Activated T-helper 2 cell treated with anti-CD3 and anti-CD28 coated beads, Interferon-gamma antibody, Interleukin-2, Interleukin-4, amounts not matched to agents 10 μg/mL and 5 μg/mL and 100 μg/mL, durations not matched to agents 14 hours and 24 hours and 36 hours (primary cell): ENCODE data around the gene HS1BP3. TPM values are rescaled to one million over a fixed set of nuclear protein-coding genes. Genes with fewer than 3 reads are reported as not detected.
A peak's percentile ranks its signal among the peaks of the same experiment; 100 is the strongest.

Experiments used
- DNase-seq: peaks from one replicate; pipeline ENCODE4 v3.0.0; 2021; ENCODE audit warnings: low spot score
- H3K27ac Mint-ChIP-seq: one replicate; pipeline ENCODE4 v1.8.0; 2021; ENCODE audit warnings: mixed read lengths
- H3K27me3 Mint-ChIP-seq: one replicate; pipeline ENCODE4 v1.8.0; 2021; ENCODE audit warnings: low read depth, mixed read lengths
- H3K36me3 Mint-ChIP-seq: one replicate; pipeline ENCODE4 v1.8.0; 2021; ENCODE audit warnings: low read depth, mixed read lengths
- H3K4me1 Mint-ChIP-seq: one replicate; pipeline ENCODE4 v1.8.0; 2021; ENCODE audit warnings: low read depth, mixed read lengths
- H3K4me3 Mint-ChIP-seq: one replicate; pipeline ENCODE4 v1.8.0; 2021; ENCODE audit warnings: low read depth, mild to moderate bottlenecking, moderate library complexity, mixed read lengths
- H3K9me3 Mint-ChIP-seq: one replicate; pipeline ENCODE4 v1.8.0; 2021; ENCODE audit warnings: mixed read lengths
- intact Hi-C: fragments of 100-400 bp; cut with micrococcal nuclease; formaldehyde crosslinking; loops from one replicate; pipeline ENCODE4 v1.15.1; 2023
- total RNA-seq: library from RNA; stranded (reverse); gene quantifications from 2 replicates; pipeline ENCODE4 v1.2.3, GENCODE V29; 2022

The HS1BP3 gene
- total RNA-seq, 1 donor from 2014 or later, result 11.9 TPM

GRCh38 chr2:20589975-20590703 is 60.8 kb downstream of the HS1BP3 start:
- no peaks in the 10 kb centered on the region for H3K9me3 Mint-ChIP-seq
- no peak for DNase-seq
- H3K27ac Mint-ChIP-seq, result no peak overlapping the region
- H3K27me3 Mint-ChIP-seq, result no peaks in the 10 kb centered on the region
- intact Hi-C loops, result no loop called here
- peaks cover 2% of the 10 kb centered on the region for H3K4me1 Mint-ChIP-seq
- no peaks in the 10 kb centered on the region for H3K36me3 Mint-ChIP-seq
- no peak overlapping the region for H3K4me3 Mint-ChIP-seq

- no peaks in the 10 kb centered on the region for H3K27me3 Mint-ChIP-seq
- H3K4me3 Mint-ChIP-seq, result no peak overlapping the region
- no peak for DNase-seq
- H3K9me3 Mint-ChIP-seq, result no peaks in the 10 kb centered on the region
- intact Hi-C loops, result no loop called here
- no peaks in the 10 kb centered on the region for H3K36me3 Mint-ChIP-seq
- peaks cover 9% of the 10 kb centered on the region for H3K4me1 Mint-ChIP-seq
- no peak overlapping the region for H3K27ac Mint-ChIP-seq
Measured at GRCh38 chr2:20588918-20589871, 61.7 kb downstream of the HS1BP3 start.

GRCh38 chr2:20585710-20586594 is 64.9 kb downstream of the HS1BP3 start:
- Mint-ChIP-seq H3K36me3 (no peaks in the 10 kb centered on the region), H3K9me3 (no peaks in the 10 kb centered on the region), H3K27ac (no peak overlapping the region), H3K4me1 (peaks cover 9% of the 10 kb centered on the region), H3K27me3 (no peaks in the 10 kb centered on the region), H3K4me3 (no peak overlapping the region)
- DNase-seq, result no peak
- intact Hi-C loops, result no loop called here

- H3K27me3 Mint-ChIP-seq, result no peaks in the 10 kb centered on the region
- no peak for DNase-seq
- peaks cover 4% of the 10 kb centered on the region for H3K9me3 Mint-ChIP-seq
- H3K27ac Mint-ChIP-seq, result no peak overlapping the region
- intact Hi-C loops, result no loop called here
- H3K4me3 Mint-ChIP-seq, result no peak overlapping the region
- H3K36me3 Mint-ChIP-seq, result peaks cover 6% of the 10 kb centered on the region
- H3K4me1 Mint-ChIP-seq, result peaks cover 15% of the 10 kb centered on the region
Measured at GRCh38 chr2:20585359-20585709, 65.6 kb downstream of the HS1BP3 start.

GRCh38 chr2:20584399-20585358 is 66.2 kb downstream of the HS1BP3 start:
- Mint-ChIP-seq H3K4me3 (no peak overlapping the region), H3K9me3 (peaks cover 4% of the 10 kb centered on the region), H3K27me3 (no peaks in the 10 kb centered on the region), H3K36me3 (peaks cover 6% of the 10 kb centered on the region), H3K4me1 (peaks cover 20% of the 10 kb centered on the region), H3K27ac (no peak overlapping the region)
- intact Hi-C loops, result no loop called here
- DNase-seq, result no peak

GRCh38 chr2:20584045-20584398 is 66.9 kb downstream of the HS1BP3 start:
- no peak for DNase-seq
- peaks cover 6% of the 10 kb centered on the region for H3K36me3 Mint-ChIP-seq
- H3K27ac Mint-ChIP-seq, result no peak overlapping the region
- no peak overlapping the region for H3K4me3 Mint-ChIP-seq
- intact Hi-C loops, result no loop called here
- H3K27me3 Mint-ChIP-seq, result no peaks in the 10 kb centered on the region
- peaks cover 4% of the 10 kb centered on the region for H3K9me3 Mint-ChIP-seq
- peaks cover 22% of the 10 kb centered on the region for H3K4me1 Mint-ChIP-seq

GRCh38 chr2:20583425-20583881 is 67.4 kb downstream of the HS1BP3 start:
- no peak overlapping the region for H3K27ac Mint-ChIP-seq
- no peak overlapping the region for H3K4me3 Mint-ChIP-seq

GRCh38 chr2:20582600-20583221 is 68.2 kb downstream of the HS1BP3 start:
- H3K27me3 Mint-ChIP-seq, result no peaks in the 10 kb centered on the region
- no peak for DNase-seq
- peaks cover 28% of the 10 kb centered on the region for H3K4me1 Mint-ChIP-seq
- H3K9me3 Mint-ChIP-seq, result peaks cover 4% of the 10 kb centered on the region
- no peak overlapping the region for H3K27ac Mint-ChIP-seq
- intact Hi-C loops, result no loop called here
- H3K4me3 Mint-ChIP-seq, result no peak overlapping the region
- H3K36me3 Mint-ChIP-seq, result peaks cover 6% of the 10 kb centered on the region

More at GRCh38 chr2:20583425-20583881, 67.4 kb downstream of the HS1BP3 start:
- Mint-ChIP-seq H3K4me1 (peaks cover 24% of the 10 kb centered on the region), H3K27me3 (no peaks in the 10 kb centered on the region), H3K9me3 (peaks cover 4% of the 10 kb centered on the region), H3K36me3 (peaks cover 6% of the 10 kb centered on the region)
- DNase-seq, result no peak
- intact Hi-C loops, result no loop called here

- no peak for DNase-seq
- Mint-ChIP-seq H3K27me3 (no peaks in the 10 kb centered on the region), H3K4me3 (no peak overlapping the region), H3K27ac (peak overlapping the region; percentile 79), H3K9me3 (peaks cover 4% of the 10 kb centered on the region), H3K4me1 (peaks cover 46% of the 10 kb centered on the region), H3K36me3 (peaks cover 18% of the 10 kb centered on the region)
- intact Hi-C loops, result loop anchor here (1.0 to 2.0 kb wide), 3 partner anchors 124 to 231 kb away; partner anchors contain the start of genes PUM2 and RHOB
Measured at GRCh38 chr2:20580690-20581437, 70.0 kb downstream of the HS1BP3 start.

- DNase-seq, result no peak
- H3K9me3 Mint-ChIP-seq, result peaks cover 4% of the 10 kb centered on the region
- peak overlapping the region; percentile 79 for H3K27ac Mint-ChIP-seq
- H3K27me3 Mint-ChIP-seq, result no peaks in the 10 kb centered on the region
- H3K4me3 Mint-ChIP-seq, result no peak overlapping the region
- intact Hi-C loops, result loop anchor here (1.0 to 5.0 kb wide), 6 partner anchors 43 to 230 kb away; partner anchors contain the start of genes PUM2 and RHOB
- H3K36me3 Mint-ChIP-seq, result peaks cover 19% of the 10 kb centered on the region
- peaks cover 43% of the 10 kb centered on the region for H3K4me1 Mint-ChIP-seq
Measured at GRCh38 chr2:20579866-20580265, 71.0 kb downstream of the HS1BP3 start.
